Measurements from ENCODE around the gene KYNU. TPM values are rescaled to one million over a fixed set of nuclear protein-coding genes. Genes with fewer than 3 reads are reported as not detected.

KYNU gene
- total RNA-seq (1 to 10 TPM in 1 of 2 experiments, under 1 TPM in 1; 0.73 to 1.3 TPM), polyA plus RNA-seq (under 1 TPM in 1 of 2 donors, not detected in 1; 0.85 TPM)

GRCh38 chr2:142877216-142877838, at the start of gene KYNU:
KYNU (plus strand) TSS chr2:142877664; CDS start chr2:142885368, 7,704 bp downstream.
- no peak for DNase-seq
- no peak within 1 kb of the TSS for H3K4me3 ChIP-seq (ENCODE audit: low read length in 2 of 2)

GRCh38 chr2:142834021-142834420, 43.4 kb upstream of the KYNU start:
- intact Hi-C loops (cut with micrococcal nuclease) = no loop called here
- Histone ChIP-seq H3K4me1 (ENCODE audit: insufficient read depth, low read length) (no peaks in the 10 kb centered on the region), H3K36me3 (ENCODE audit: insufficient read depth, low read length) (no peaks in the 10 kb centered on the region), H3K9me3 (ENCODE audit: control insufficient read depth in 1 of 2, low read length in 2 of 2) (no peaks in the 10 kb centered on the region), H3K27ac (ENCODE audit: low read depth, low read length) (no peak overlapping the region), H3K4me3 (ENCODE audit: low read length in 2 of 2) (no peak overlapping the region), H3K27me3 (ENCODE audit: insufficient read depth, low read length) (no peaks in the 10 kb centered on the region)
- no peak overlapping the region for H3K4me3 Mint-ChIP-seq
- no peaks in the 10 kb centered on the region for H3K27me3 Mint-ChIP-seq
- POLR2A ChIA-PET (ENCODE audit: partially characterized antibody) = no interaction called here
- no peaks in the 10 kb centered on the region for H3K36me3 Mint-ChIP-seq
- H3K9me3 Mint-ChIP-seq = peaks cover 0 to 2% (median 0%) of the 10 kb centered on the region in 8 donors
- no peaks in the 10 kb centered on the region for H3K4me1 Mint-ChIP-seq
- no peak overlapping the region for H3K27ac Mint-ChIP-seq
- DNase-seq = no peak
- CTCF ChIA-PET (ENCODE audit: partially characterized antibody) = no interaction called here

More at GRCh38 chr2:142877216-142877838, at the start of gene KYNU:
- H3K27ac ChIP-seq (ENCODE audit: low read depth, low read length) = no peak within 1 kb of the TSS
- ChIA-PET POLR2A (ENCODE audit: partially characterized antibody) (no interaction called here), CTCF (ENCODE audit: partially characterized antibody) (no interaction called here)
- Mint-ChIP-seq H3K36me3 (no peaks in the 10 kb centered on the region), H3K9me3 (peaks cover 0 to 4% (median 0%) of the 10 kb centered on the region in 8 donors), H3K27ac (no peak within 1 kb of the TSS), H3K4me1 (no peaks in the 10 kb centered on the region), H3K27me3 (no peaks in the 10 kb centered on the region), H3K4me3 (no peak within 1 kb of the TSS)
- no peaks in the 10 kb centered on the region for H3K9me3 ChIP-seq (ENCODE audit: control insufficient read depth in 1 of 2, low read length in 2 of 2)
- no peaks in the 10 kb centered on the region for H3K27me3 ChIP-seq (ENCODE audit: insufficient read depth, low read length)
- H3K4me1 ChIP-seq (ENCODE audit: insufficient read depth, low read length) = no peaks in the 10 kb centered on the region
- intact Hi-C loops (cut with micrococcal nuclease) = no loop called here
- no peaks in the 10 kb centered on the region for H3K36me3 ChIP-seq (ENCODE audit: insufficient read depth, low read length)

- Mint-ChIP-seq H3K4me3 (no peak overlapping the region), H3K9me3 (no peaks in the 10 kb centered on the region), H3K27ac (no peak overlapping the region), H3K27me3 (no peaks in the 10 kb centered on the region), H3K36me3 (no peaks in the 10 kb centered on the region), H3K4me1 (no peaks in the 10 kb centered on the region)
- no peaks in the 10 kb centered on the region for H3K27me3 ChIP-seq (ENCODE audit: insufficient read depth, low read length)
- CTCF ChIA-PET (ENCODE audit: partially characterized antibody) = no interaction called here
- no peaks in the 10 kb centered on the region for H3K4me1 ChIP-seq (ENCODE audit: insufficient read depth, low read length)
- POLR2A ChIA-PET (ENCODE audit: partially characterized antibody) = no interaction called here
- no peaks in the 10 kb centered on the region for H3K36me3 ChIP-seq (ENCODE audit: insufficient read depth, low read length)
- H3K9me3 ChIP-seq (ENCODE audit: control insufficient read depth in 1 of 2, low read length in 2 of 2) = no peaks in the 10 kb centered on the region
- no peak overlapping the region for H3K4me3 ChIP-seq (ENCODE audit: low read length in 2 of 2)
- DNase-seq = no peak
- intact Hi-C loops (cut with micrococcal nuclease) = no loop called here
- H3K27ac ChIP-seq (ENCODE audit: low read depth, low read length) = no peak overlapping the region
Measured at GRCh38 chr2:142840436-142840835, 37.0 kb upstream of the KYNU start.

- intact Hi-C loops (cut with micrococcal nuclease) = no loop called here
- no peaks in the 10 kb centered on the region for H3K27me3 ChIP-seq (ENCODE audit: insufficient read depth, low read length)
- Mint-ChIP-seq H3K27ac (no peak overlapping the region), H3K9me3 (peaks cover 0 to 2% (median 0%) of the 10 kb centered on the region in 8 donors), H3K27me3 (peaks cover under 1 to 1% of the 10 kb centered on the region in 2 donors), H3K4me1 (no peaks in the 10 kb centered on the region), H3K4me3 (no peak overlapping the region), H3K36me3 (no peaks in the 10 kb centered on the region)
- H3K4me3 ChIP-seq (ENCODE audit: low read length in 2 of 2) = no peak overlapping the region
- no peak overlapping the region for H3K27ac ChIP-seq (ENCODE audit: low read depth, low read length)
- H3K9me3 ChIP-seq (ENCODE audit: control insufficient read depth in 1 of 2, low read length in 2 of 2) = no peaks in the 10 kb centered on the region
- no peak for DNase-seq
- H3K4me1 ChIP-seq (ENCODE audit: insufficient read depth, low read length) = no peaks in the 10 kb centered on the region
- ChIA-PET CTCF (ENCODE audit: partially characterized antibody) (no interaction called here), POLR2A (ENCODE audit: partially characterized antibody) (no interaction called here)
- no peaks in the 10 kb centered on the region for H3K36me3 ChIP-seq (ENCODE audit: insufficient read depth, low read length)
Measured at GRCh38 chr2:142841788-142842187, 35.7 kb upstream of the KYNU start.

- no peaks in the 10 kb centered on the region for H3K27me3 ChIP-seq (ENCODE audit: insufficient read depth, low read length)
- H3K9me3 ChIP-seq (ENCODE audit: control insufficient read depth in 1 of 2, low read length in 2 of 2) = no peaks in the 10 kb centered on the region
- no peak overlapping the region for H3K4me3 ChIP-seq (ENCODE audit: low read length in 2 of 2)
- no peaks in the 10 kb centered on the region for H3K4me1 Mint-ChIP-seq
- peaks cover 1% of the 10 kb centered on the region in 2 donors for H3K27me3 Mint-ChIP-seq
- H3K36me3 ChIP-seq (ENCODE audit: insufficient read depth, low read length) = no peaks in the 10 kb centered on the region
- peaks cover 0 to 2% (median 0%) of the 10 kb centered on the region in 8 donors for H3K9me3 Mint-ChIP-seq
- intact Hi-C loops (cut with micrococcal nuclease) = no loop called here
- H3K27ac Mint-ChIP-seq = no peak overlapping the region
- no peaks in the 10 kb centered on the region for H3K4me1 ChIP-seq (ENCODE audit: insufficient read depth, low read length)
- CTCF ChIA-PET (ENCODE audit: partially characterized antibody) = no interaction called here
- POLR2A ChIA-PET (ENCODE audit: partially characterized antibody) = no interaction called here
- no peak overlapping the region for H3K27ac ChIP-seq (ENCODE audit: low read depth, low read length)
- H3K4me3 Mint-ChIP-seq = no peak overlapping the region
- H3K36me3 Mint-ChIP-seq = no peaks in the 10 kb centered on the region
- DNase-seq = no peak
Measured at GRCh38 chr2:142842369-142842768, 35.1 kb upstream of the KYNU start.

GRCh38 chr2:142843731-142844130, 33.7 kb upstream of the KYNU start:
- no peak overlapping the region for H3K27ac Mint-ChIP-seq
- H3K4me1 ChIP-seq (ENCODE audit: insufficient read depth, low read length) = no peaks in the 10 kb centered on the region
- no peak overlapping the region for H3K4me3 ChIP-seq (ENCODE audit: low read length in 2 of 2)
- H3K4me1 Mint-ChIP-seq = no peaks in the 10 kb centered on the region
- no peak overlapping the region for H3K4me3 Mint-ChIP-seq
- H3K27me3 ChIP-seq (ENCODE audit: insufficient read depth, low read length) = no peaks in the 10 kb centered on the region
- H3K9me3 Mint-ChIP-seq = peaks cover 0 to 2% (median 0%) of the 10 kb centered on the region in 8 donors
- ChIA-PET CTCF (ENCODE audit: partially characterized antibody) (no interaction called here), POLR2A (ENCODE audit: partially characterized antibody) (no interaction called here)
- H3K36me3 Mint-ChIP-seq = no peaks in the 10 kb centered on the region
- H3K36me3 ChIP-seq (ENCODE audit: insufficient read depth, low read length) = no peaks in the 10 kb centered on the region
- no peak for DNase-seq
- intact Hi-C loops (cut with micrococcal nuclease) = no loop called here
- H3K27ac ChIP-seq (ENCODE audit: low read depth, low read length) = no peak overlapping the region
- H3K9me3 ChIP-seq (ENCODE audit: control insufficient read depth in 1 of 2, low read length in 2 of 2) = no peaks in the 10 kb centered on the region
- H3K27me3 Mint-ChIP-seq = peaks cover 1% of the 10 kb centered on the region in 2 donors

- Mint-ChIP-seq H3K4me1 (no peaks in the 10 kb centered on the region), H3K27ac (no peak overlapping the region), H3K4me3 (no peak overlapping the region), H3K9me3 (peaks cover 0 to 2% (median 0%) of the 10 kb centered on the region in 8 donors), H3K27me3 (peaks cover 1% of the 10 kb centered on the region in 2 donors), H3K36me3 (no peaks in the 10 kb centered on the region)
- Histone ChIP-seq H3K4me1 (ENCODE audit: insufficient read depth, low read length) (no peaks in the 10 kb centered on the region), H3K36me3 (ENCODE audit: insufficient read depth, low read length) (no peaks in the 10 kb centered on the region), H3K27me3 (ENCODE audit: insufficient read depth, low read length) (no peaks in the 10 kb centered on the region), H3K4me3 (ENCODE audit: low read length in 2 of 2) (no peak overlapping the region), H3K27ac (ENCODE audit: low read depth, low read length) (no peak overlapping the region), H3K9me3 (ENCODE audit: control insufficient read depth in 1 of 2, low read length in 2 of 2) (no peaks in the 10 kb centered on the region)
- POLR2A ChIA-PET (ENCODE audit: partially characterized antibody) = no interaction called here
- CTCF ChIA-PET (ENCODE audit: partially characterized antibody) = no interaction called here
- intact Hi-C loops (cut with micrococcal nuclease) = no loop called here
- DNase-seq = no peak
Measured at GRCh38 chr2:142848023-142848606, 29.3 kb upstream of the KYNU start.
